Measurements from ENCODE around the gene CYP3A7. TPM values are rescaled to one million over a fixed set of nuclear protein-coding genes. Genes with fewer than 3 reads are reported as not detected.
"Not testable (repeated sequence)": the region's sequence is repeated elsewhere in the genome, so short reads cannot be mapped to it uniquely, and the experiment has no call there.

Gene CYP3A7
- total RNA-seq, 2 donors from 2014 or later, result not detected

GRCh38 chr7:99728615-99729014 lies 6.4 kb downstream of the CYP3A7 start:
- H3K9me3 ChIP-seq, result no peaks in the 10 kb centered on the region
- TF ChIP-seq CTCF (IDR thresholded peaks at IDR 0.05), result no peak
- no peak for TF ChIP-seq POLR2A (IDR thresholded peaks at IDR 0.05)
- peak; percentile 27 for TF ChIP-seq POLR2AphosphoS5 (IDR thresholded peaks at IDR 0.05)
- H3K27me3 ChIP-seq (replicated peaks; ENCODE audit: insufficient read depth), result no peaks in the 10 kb centered on the region
- 70% methylated on average over 2 of the region's 2 CpGs for WGBS
- H3K36me3 ChIP-seq, result no peaks in the 10 kb centered on the region
- no peaks in the 10 kb centered on the region for H3K4me1 ChIP-seq (replicated peaks)
- no peak overlapping the region for H3K27ac ChIP-seq
- no peak overlapping the region for H3K4me3 ChIP-seq
- intact Hi-C loops (cut with DNase I), result no loop called here
- peak; percentile 25 for DNase-seq (ENCODE audit: low spot score)

- DNase-seq (ENCODE audit: low spot score); H3K27me3 ChIP-seq (replicated peaks; ENCODE audit: insufficient read depth); H3K27ac ChIP-seq; intact Hi-C loops (cut with DNase I); H3K4me1 ChIP-seq (replicated peaks); H3K4me3 ChIP-seq; H3K36me3 ChIP-seq; H3K9me3 ChIP-seq: not testable (repeated sequence)
- WGBS, result 90% methylated on average over 6 of the region's 6 CpGs
Measured at GRCh38 chr7:99723201-99723600, 11.8 kb downstream of the CYP3A7 start.

GRCh38 chr7:99720800-99721595 lies 14.0 kb downstream of the CYP3A7 start:
- 52% methylated on average over 5 of the region's 5 CpGs for WGBS
- Histone ChIP-seq H3K9me3 (no peaks in the 10 kb centered on the region), H3K36me3 (no peaks in the 10 kb centered on the region), H3K27me3 (replicated peaks; ENCODE audit: insufficient read depth) (no peaks in the 10 kb centered on the region), H3K4me3 (no peak overlapping the region), H3K4me1 (replicated peaks) (no peaks in the 10 kb centered on the region), H3K27ac (no peak overlapping the region)
- no peak for DNase-seq (ENCODE audit: low spot score)
- intact Hi-C loops (cut with DNase I), result no loop called here
- TF ChIP-seq POLR2A (IDR thresholded peaks at IDR 0.05) (no peak), CTCF (IDR thresholded peaks at IDR 0.05) (no peak), POLR2AphosphoS5 (IDR thresholded peaks at IDR 0.05) (no peak)

- no peak overlapping the region for H3K4me3 ChIP-seq
- no peaks in the 10 kb centered on the region for H3K27me3 ChIP-seq (replicated peaks; ENCODE audit: insufficient read depth)
- 46% methylated on average over 4 of the region's 4 CpGs for WGBS
- H3K4me1 ChIP-seq (replicated peaks), result no peaks in the 10 kb centered on the region
- H3K36me3 ChIP-seq, result no peaks in the 10 kb centered on the region
- no peaks in the 10 kb centered on the region for H3K9me3 ChIP-seq
- no peak overlapping the region for H3K27ac ChIP-seq
- intact Hi-C loops (cut with DNase I), result no loop called here
- DNase-seq (ENCODE audit: low spot score), result no peak
- TF ChIP-seq CTCF (IDR thresholded peaks at IDR 0.05) (no peak), POLR2AphosphoS5 (IDR thresholded peaks at IDR 0.05) (no peak), POLR2A (IDR thresholded peaks at IDR 0.05) (no peak)
Measured at GRCh38 chr7:99719996-99720769, 14.8 kb downstream of the CYP3A7 start.

GRCh38 chr7:99713995-99714570 lies 20.9 kb downstream of the CYP3A7 start:
- Histone ChIP-seq H3K36me3 (no peaks in the 10 kb centered on the region), H3K9me3 (no peaks in the 10 kb centered on the region), H3K27ac (no peak overlapping the region), H3K4me1 (replicated peaks) (no peaks in the 10 kb centered on the region), H3K4me3 (no peak overlapping the region), H3K27me3 (replicated peaks; ENCODE audit: insufficient read depth) (no peaks in the 10 kb centered on the region)
- DNase-seq (ENCODE audit: low spot score), result no peak
- no peak for TF ChIP-seq POLR2AphosphoS5 (IDR thresholded peaks at IDR 0.05)
- no peak for TF ChIP-seq CTCF (IDR thresholded peaks at IDR 0.05)
- no peak for TF ChIP-seq POLR2A (IDR thresholded peaks at IDR 0.05)
- intact Hi-C loops (cut with DNase I), result no loop called here
- WGBS, result 65% methylated on average over 3 of the region's 3 CpGs

All from prostate gland (tissue), 2 donors.